OCI-LY1 (cell line): ENCODE data around the gene TAS1R1.

ENCODE experiments used
- H2AFZ ChIP-seq: fragments of 200-600 bp; sonication (generic), shearing (Covaris generic); 2 replicates; pipeline ENCODE4 v1.6.0; 2014; ENCODE audit warnings: antibody characterized with exemption, mild to moderate bottlenecking, low read length
- H3F3A ChIP-seq: fragments of 200-600 bp; sonication (generic), shearing (Covaris generic); 2 replicates; pipeline ENCODE4 v1.6.0; 2014; ENCODE audit warnings: mild to moderate bottlenecking, antibody characterized with exemption, low read length, moderate library complexity; ENCODE audit not compliant: insufficient read depth
- H3K27ac ChIP-seq: fragments of 200-600 bp; sonication (generic); 2 replicates; pipeline ENCODE4 v1.5.1; 2014; ENCODE audit warnings: low read length, mixed run types, mild to moderate bottlenecking, low read depth; ENCODE audit not compliant: poor library complexity, severe bottlenecking
- H3K27me3 ChIP-seq: fragments of 200-600 bp; sonication (generic); 2 replicates; pipeline ENCODE4 v1.6.0; 2014; ENCODE audit warnings: antibody characterized with exemption, mild to moderate bottlenecking, low read length, moderate library complexity; ENCODE audit not compliant: insufficient read depth
- H3K36me3 ChIP-seq: fragments of 200-600 bp; sonication (generic); 2 replicates; pipeline ENCODE4 v1.6.1; 2014; ENCODE audit warnings: mild to moderate bottlenecking, antibody characterized with exemption, low read length, moderate library complexity, mixed read lengths; ENCODE audit not compliant: insufficient read depth
- H3K4me1 ChIP-seq: fragments of 200-600 bp; sonication (generic); 2 replicates; pipeline ENCODE4 v1.5.1; 2014; ENCODE audit warnings: mild to moderate bottlenecking, low read length, moderate library complexity; ENCODE audit not compliant: insufficient read depth, severe bottlenecking
- H3K4me2 ChIP-seq: fragments of 200-600 bp; sonication (generic), shearing (Covaris generic); 2 replicates; pipeline ENCODE4 v1.6.1; 2014; ENCODE audit warnings: low read length
- H3K4me3 ChIP-seq: fragments of 200-600 bp; sonication (generic); 2 replicates; pipeline ENCODE4 v1.5.1; 2014; ENCODE audit warnings: low read length, low read depth, mild to moderate bottlenecking, mixed read lengths; ENCODE audit not compliant: poor library complexity, severe bottlenecking
- H3K79me2 ChIP-seq: fragments of 200-600 bp; shearing (Covaris generic); 2 replicates; pipeline ENCODE4 v1.6.1; 2016; ENCODE audit warnings: mixed run types, low read length, mixed read lengths; ENCODE audit not compliant: insufficient read depth
- H3K9ac ChIP-seq: fragments of 200-600 bp; sonication (generic), shearing (Covaris generic); 2 replicates; pipeline ENCODE4 v1.6.1; 2014; ENCODE audit warnings: mild to moderate bottlenecking, low read length, mixed read lengths
- H3K9me2 ChIP-seq: fragments of 200-600 bp; sonication (generic), shearing (Covaris generic); 2 replicates; pipeline ENCODE4 v1.6.1; 2014; ENCODE audit warnings: low read depth, mild to moderate bottlenecking, low read length, mixed read lengths
- H3K9me3 ChIP-seq: fragments of 200-600 bp; shearing (Covaris generic); 2 replicates; pipeline ENCODE4 v1.6.1; 2014; ENCODE audit warnings: low read length, mixed read lengths
- H4K20me1 ChIP-seq: fragments of 200-600 bp; sonication (generic), shearing (Covaris generic); 2 replicates; pipeline ENCODE4 v1.6.0; 2016; ENCODE audit warnings: mild to moderate bottlenecking, low read length; ENCODE audit not compliant: insufficient read depth
- CTCF ChIP-seq: fragments of 200-600 bp; sonication (generic), shearing (Covaris generic); IDR thresholded peaks from 2 replicates; pipeline ENCODE4 v1.5.1; 2017; ENCODE audit warnings: mild to moderate bottlenecking, antibody characterized with exemption, low read length, moderate library complexity, mixed read lengths
- EZH2 ChIP-seq: fragments of 200-600 bp; sonication (generic), shearing (Covaris generic); IDR thresholded peaks from 2 replicates; pipeline ENCODE4 v1.8.0; 2017; ENCODE audit warnings: borderline replicate concordance, mixed run types, mild to moderate bottlenecking, antibody characterized with exemption, low read length, moderate library complexity, mixed read lengths

TAS1R1 gene

GRCh38 chr1:6519491-6519934 lies 35.6 kb upstream of the TAS1R1 start:
- Histone ChIP-seq H3K27ac (no peak overlapping the region), H3K4me1 (no peaks in the 10 kb centered on the region), H3K36me3 (peaks cover 22% of the 10 kb centered on the region), H3K27me3 (no peaks in the 10 kb centered on the region), H4K20me1 (no peaks in the 10 kb centered on the region), H3K4me3 (no peak overlapping the region), H3F3A (no peaks in the 10 kb centered on the region), H3K9me3 (no peaks in the 10 kb centered on the region), H3K79me2 (no peaks in the 10 kb centered on the region), H3K9ac (no peak overlapping the region), H2AFZ (no peak overlapping the region), H3K4me2 (no peak overlapping the region), H3K9me2 (no peaks in the 10 kb centered on the region)
- no peak for TF ChIP-seq CTCF
- TF ChIP-seq EZH2 = no peak

- H2AFZ ChIP-seq = no peak overlapping the region
- no peak overlapping the region for H3K9ac ChIP-seq
- no peaks in the 10 kb centered on the region for H4K20me1 ChIP-seq
- H3K36me3 ChIP-seq = peaks cover 26% of the 10 kb centered on the region
- H3K4me1 ChIP-seq = no peaks in the 10 kb centered on the region
- H3K79me2 ChIP-seq = no peaks in the 10 kb centered on the region
- H3K27me3 ChIP-seq = no peaks in the 10 kb centered on the region
- no peak overlapping the region for H3K27ac ChIP-seq
- no peaks in the 10 kb centered on the region for H3K9me3 ChIP-seq
- no peak overlapping the region for H3K4me2 ChIP-seq
- no peaks in the 10 kb centered on the region for H3F3A ChIP-seq
- no peaks in the 10 kb centered on the region for H3K9me2 ChIP-seq
- H3K4me3 ChIP-seq = no peak overlapping the region
- TF ChIP-seq CTCF (no peak), EZH2 (no peak)
Observed at GRCh38 chr1:6519935-6520671, 35.0 kb upstream of the TAS1R1 start.

DNA sequence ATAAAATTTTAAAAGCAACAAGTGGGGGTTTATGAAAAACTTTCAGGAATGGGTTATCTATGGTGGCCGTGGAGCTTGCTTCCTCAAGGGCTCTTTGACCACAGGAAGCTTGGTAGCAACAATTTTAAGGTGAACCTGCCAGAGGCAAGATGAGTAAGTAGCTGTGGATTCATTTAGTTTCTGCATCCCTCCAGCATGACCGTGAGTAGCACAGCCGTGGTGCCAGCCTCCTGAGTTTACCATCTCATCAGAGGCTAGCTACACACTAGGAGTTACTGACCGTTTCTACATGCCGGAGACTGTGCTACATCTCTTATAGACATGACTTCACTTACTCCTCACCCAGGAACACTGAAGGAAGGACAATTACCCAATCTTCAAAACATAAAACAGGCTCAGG lies 33.6 kb upstream of the TAS1R1 start:
- Histone ChIP-seq H3K79me2 (no peaks in the 10 kb centered on the region), H3K36me3 (peaks cover 41% of the 10 kb centered on the region), H2AFZ (no peak overlapping the region), H3K4me2 (no peak overlapping the region), H3F3A (no peaks in the 10 kb centered on the region), H3K9ac (no peak overlapping the region), H3K27ac (no peak overlapping the region), H3K27me3 (no peaks in the 10 kb centered on the region), H3K9me3 (no peaks in the 10 kb centered on the region), H3K4me3 (no peak overlapping the region), H3K4me1 (no peaks in the 10 kb centered on the region), H4K20me1 (no peaks in the 10 kb centered on the region), H3K9me2 (no peaks in the 10 kb centered on the region)
- no peak for TF ChIP-seq EZH2
- no peak for TF ChIP-seq CTCF
